ENCODE measurements around the gene DDRGK1.

DDRGK1 gene

GRCh38 chr20:3238616-3239025, 34.1 kb upstream of the DDRGK1 start:
- peak overlapping the region; percentile 63 for H3K4me2 ChIP-seq (ENCODE audit: low read depth, low read length, poor library complexity, severe bottlenecking)
- no peak for TF ChIP-seq EZH2phosphoT487 (conservative IDR thresholded peaks at IDR 0.05; ENCODE audit: low read length)
- no peak for TF ChIP-seq CTCF (IDR thresholded peaks at IDR 0.05; ENCODE audit: insufficient read depth, low read length, poor library complexity, severe bottlenecking)
- H3K36me3 ChIP-seq (ENCODE audit: low read length) = no peaks in the 10 kb centered on the region
- H3K9me2 ChIP-seq (replicated peaks; ENCODE audit: insufficient read depth, low read length) = no peaks in the 10 kb centered on the region
- no peaks in the 10 kb centered on the region for H3F3A ChIP-seq (ENCODE audit: insufficient read depth)
- peak overlapping the region; percentile 83 for H2AFZ ChIP-seq (ENCODE audit: low read depth, low read length, severe bottlenecking)
- H3K27me3 ChIP-seq (ENCODE audit: low read length) = no peaks in the 10 kb centered on the region
- peak overlapping the region; percentile 68 for H3K4me3 ChIP-seq (ENCODE audit: insufficient read depth, low read length, poor library complexity, severe bottlenecking)
- H3K27ac ChIP-seq (ENCODE audit: low read depth, low read length) = no peak overlapping the region
- H3K9me3 ChIP-seq (ENCODE audit: insufficient read depth, low read length) = no peaks in the 10 kb centered on the region
- no peaks in the 10 kb centered on the region for H4K20me1 ChIP-seq (ENCODE audit: low read depth, low read length)
- peak overlapping the region; percentile 53 for H3K9ac ChIP-seq (ENCODE audit: low read length)
- no peaks in the 10 kb centered on the region for H3K79me2 ChIP-seq (ENCODE audit: insufficient read depth, low read length)

- Histone ChIP-seq H3K4me3 (ENCODE audit: insufficient read depth, low read length, poor library complexity, severe bottlenecking) (peak overlapping the region; percentile 68), H3K79me2 (ENCODE audit: insufficient read depth, low read length) (no peaks in the 10 kb centered on the region), H2AFZ (ENCODE audit: low read depth, low read length, severe bottlenecking) (peak overlapping the region; percentile 83), H3K27me3 (ENCODE audit: low read length) (no peaks in the 10 kb centered on the region), H3K36me3 (ENCODE audit: low read length) (no peaks in the 10 kb centered on the region), H3F3A (ENCODE audit: insufficient read depth) (no peaks in the 10 kb centered on the region), H3K4me2 (ENCODE audit: low read depth, low read length, poor library complexity, severe bottlenecking) (peak overlapping the region; percentile 63), H3K9ac (ENCODE audit: low read length) (peak overlapping the region; percentile 53), H4K20me1 (ENCODE audit: low read depth, low read length) (no peaks in the 10 kb centered on the region), H3K27ac (ENCODE audit: low read depth, low read length) (no peak overlapping the region), H3K9me3 (ENCODE audit: insufficient read depth, low read length) (no peaks in the 10 kb centered on the region), H3K9me2 (replicated peaks; ENCODE audit: insufficient read depth, low read length) (no peaks in the 10 kb centered on the region)
- no peak for TF ChIP-seq EZH2phosphoT487 (conservative IDR thresholded peaks at IDR 0.05; ENCODE audit: low read length)
- no peak for TF ChIP-seq CTCF (IDR thresholded peaks at IDR 0.05; ENCODE audit: insufficient read depth, low read length, poor library complexity, severe bottlenecking)
Measured at GRCh38 chr20:3237958-3238615, 33.6 kb upstream of the DDRGK1 start.

- Histone ChIP-seq H4K20me1 (ENCODE audit: low read depth, low read length) (no peaks in the 10 kb centered on the region), H3K9ac (ENCODE audit: low read length) (peak overlapping the region; percentile 53; the same call in 1 of the 2 replicates), H3K79me2 (ENCODE audit: insufficient read depth, low read length) (no peaks in the 10 kb centered on the region), H3K9me2 (replicated peaks; ENCODE audit: insufficient read depth, low read length) (no peaks in the 10 kb centered on the region), H3K4me2 (ENCODE audit: low read depth, low read length, poor library complexity, severe bottlenecking) (peak overlapping the region; percentile 63), H3K27ac (ENCODE audit: low read depth, low read length) (no peak overlapping the region), H3K27me3 (ENCODE audit: low read length) (no peaks in the 10 kb centered on the region), H3K4me3 (ENCODE audit: insufficient read depth, low read length, poor library complexity, severe bottlenecking) (no peak overlapping the region), H3F3A (ENCODE audit: insufficient read depth) (no peaks in the 10 kb centered on the region), H3K36me3 (ENCODE audit: low read length) (no peaks in the 10 kb centered on the region), H3K9me3 (ENCODE audit: insufficient read depth, low read length) (no peaks in the 10 kb centered on the region), H2AFZ (ENCODE audit: low read depth, low read length, severe bottlenecking) (no peak overlapping the region)
- no peak for TF ChIP-seq EZH2phosphoT487 (conservative IDR thresholded peaks at IDR 0.05; ENCODE audit: low read length)
- TF ChIP-seq CTCF (IDR thresholded peaks at IDR 0.05; ENCODE audit: insufficient read depth, low read length, poor library complexity, severe bottlenecking) = no peak
Measured at GRCh38 chr20:3237011-3237957, 32.8 kb upstream of the DDRGK1 start.

Measured in SU-DHL-6 (cell line).